IMR-90 (cell line): ENCODE measurements around the gene ABHD12.

Experiments
- BHLHE40 ChIP-seq: fragments of 150-350 bp; IDR thresholded peaks from 2 replicates; pipeline ENCODE4 v1.6.1; 2016; ENCODE audit warnings: mild to moderate bottlenecking, low read depth, low read length
- CEBPB ChIP-seq: IDR thresholded peaks from 2 replicates; pipeline ENCODE4 v1.6.1; 2012; ENCODE audit warnings: low read depth, low read length, improper control_type of control experiment
- ELK1 ChIP-seq: fragments of 150-350 bp; IDR thresholded peaks from 2 replicates; pipeline ENCODE4 v1.6.1; 2016; ENCODE audit warnings: low read depth, mild to moderate bottlenecking, low read length, moderate library complexity, borderline replicate concordance
- MAFK ChIP-seq: IDR thresholded peaks from 2 replicates; pipeline ENCODE4 v1.6.1; 2012; ENCODE audit warnings: low read depth, low read length, improper control_type of control experiment
- NFE2L2 ChIP-seq: fragments of 150-350 bp; IDR thresholded peaks from 2 replicates; pipeline ENCODE4 v1.6.1; 2016; ENCODE audit warnings: low read depth, mild to moderate bottlenecking, low read length
- POLR2A ChIP-seq: IDR thresholded peaks from 2 replicates; pipeline ENCODE4 v1.6.1; 2012; ENCODE audit warnings: mild to moderate bottlenecking, low read depth, low read length
- RAD21 ChIP-seq: IDR thresholded peaks from 2 replicates; pipeline ENCODE4 v1.6.1; 2012; ENCODE audit warnings: low read length, improper control_type of control experiment
- RCOR1 ChIP-seq: IDR thresholded peaks from 2 replicates; pipeline ENCODE4 v1.6.1; 2012; ENCODE audit warnings: mild to moderate bottlenecking, low read length, improper control_type of control experiment; ENCODE audit not compliant: insufficient replicate concordance
- RFX5 ChIP-seq: IDR thresholded peaks from 2 replicates; pipeline ENCODE4 v1.8.0; 2012; ENCODE audit warnings: low read depth, mild to moderate bottlenecking, low read length, moderate library complexity
- TF ChIP-seq, protein P1 (sequence below): conservative IDR thresholded peaks from 2 replicates; pipeline ENCODE4 v1.5.1; 2012; ENCODE audit warnings: mild to moderate bottlenecking, low read depth, low read length, improper control_type of control experiment

DNA sequence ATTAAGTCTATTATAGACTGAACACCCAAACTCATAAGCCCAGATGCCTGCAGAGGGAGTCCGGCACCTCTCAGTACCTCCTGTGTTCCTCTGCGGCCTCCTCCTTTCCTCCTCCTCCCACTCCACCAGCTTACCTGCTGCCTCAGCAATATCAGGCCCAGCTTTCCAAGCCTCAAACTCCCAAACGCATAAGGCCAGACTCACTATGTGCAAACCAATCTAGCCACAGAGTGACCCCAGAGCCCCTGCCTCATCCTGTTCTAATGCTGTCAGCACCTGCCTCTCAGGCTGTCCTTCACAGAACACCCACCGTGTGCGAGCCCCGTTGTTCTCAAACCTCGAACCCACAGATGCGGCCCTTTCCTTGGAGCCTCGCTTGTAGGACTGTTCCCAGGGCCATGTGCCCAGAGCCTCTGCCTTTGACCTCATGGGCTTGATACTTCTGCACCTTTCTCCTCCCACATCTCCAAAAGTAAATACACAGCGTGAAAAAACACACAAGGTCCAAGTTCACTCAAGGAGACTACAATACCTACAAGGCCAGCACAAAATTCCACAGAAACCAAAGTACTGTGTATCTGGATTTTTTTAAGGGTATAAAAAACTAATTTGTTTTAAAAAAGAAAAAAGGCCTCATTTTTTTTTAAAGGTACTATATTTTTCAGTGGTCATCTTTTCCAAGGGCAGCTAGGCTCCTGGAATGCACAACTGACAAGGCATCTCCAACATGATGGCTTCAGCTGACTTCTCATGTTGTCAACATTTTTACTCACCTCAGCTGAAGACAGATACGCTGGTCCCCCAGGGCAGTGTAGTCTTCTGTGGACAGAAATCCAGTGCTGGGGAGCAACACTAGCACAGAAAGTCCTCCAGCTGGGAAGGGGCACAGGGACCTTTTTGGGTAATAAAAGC, 52.3 kb downstream of the ABHD12 start:
- TF ChIP-seq, protein P1, sequence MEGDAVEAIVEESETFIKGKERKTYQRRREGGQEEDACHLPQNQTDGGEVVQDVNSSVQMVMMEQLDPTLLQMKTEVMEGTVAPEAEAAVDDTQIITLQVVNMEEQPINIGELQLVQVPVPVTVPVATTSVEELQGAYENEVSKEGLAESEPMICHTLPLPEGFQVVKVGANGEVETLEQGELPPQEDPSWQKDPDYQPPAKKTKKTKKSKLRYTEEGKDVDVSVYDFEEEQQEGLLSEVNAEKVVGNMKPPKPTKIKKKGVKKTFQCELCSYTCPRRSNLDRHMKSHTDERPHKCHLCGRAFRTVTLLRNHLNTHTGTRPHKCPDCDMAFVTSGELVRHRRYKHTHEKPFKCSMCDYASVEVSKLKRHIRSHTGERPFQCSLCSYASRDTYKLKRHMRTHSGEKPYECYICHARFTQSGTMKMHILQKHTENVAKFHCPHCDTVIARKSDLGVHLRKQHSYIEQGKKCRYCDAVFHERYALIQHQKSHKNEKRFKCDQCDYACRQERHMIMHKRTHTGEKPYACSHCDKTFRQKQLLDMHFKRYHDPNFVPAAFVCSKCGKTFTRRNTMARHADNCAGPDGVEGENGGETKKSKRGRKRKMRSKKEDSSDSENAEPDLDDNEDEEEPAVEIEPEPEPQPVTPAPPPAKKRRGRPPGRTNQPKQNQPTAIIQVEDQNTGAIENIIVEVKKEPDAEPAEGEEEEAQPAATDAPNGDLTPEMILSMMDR, result no peak
- TF ChIP-seq BHLHE40 (no peak), ELK1 (no peak), RAD21 (no peak), RCOR1 (no peak), MAFK (0 out of 2 replicates have a peak, but pooled peaks have one; percentile 5), NFE2L2 (no peak), CEBPB (no peak), POLR2A (no peak), RFX5 (no peak)
